ENCODE results near the gene CTU2. TPM values are rescaled to one million over a fixed set of nuclear protein-coding genes. Genes with fewer than 3 reads are reported as not detected.

The CTU2 gene
- polyA plus RNA-seq, 1 donor from 2014 or later, result 26.3 TPM

DNA sequence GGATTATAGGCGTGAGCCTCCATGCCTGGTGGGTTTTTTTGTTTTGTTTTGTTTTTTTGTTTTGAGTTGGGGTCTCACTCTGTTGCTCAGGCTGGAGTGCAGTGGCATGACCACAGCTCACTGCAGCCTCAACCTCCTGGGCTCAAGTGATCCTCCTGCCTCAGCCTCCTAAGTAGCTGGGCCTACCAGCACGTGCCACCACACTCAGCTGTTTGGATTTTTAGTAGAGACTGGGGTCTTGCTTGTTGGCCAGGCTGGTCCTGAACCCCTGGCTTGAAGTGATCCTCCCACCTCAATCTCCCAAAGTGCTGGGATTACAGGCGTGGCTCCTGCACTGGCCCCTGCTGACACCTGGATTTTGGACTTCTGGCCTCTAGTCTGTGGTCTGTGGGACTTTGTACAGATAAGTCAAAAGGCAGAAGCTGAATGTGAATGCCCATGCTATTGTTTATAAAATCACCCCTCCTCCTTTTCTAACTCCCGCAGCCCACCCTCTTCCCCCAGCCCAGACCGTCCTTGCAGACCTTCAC lies 25.7 kb upstream of the CTU2 start:
- H3K36me3 ChIP-seq (ENCODE audit: insufficient read depth, low read length), result no peaks in the 10 kb centered on the region
- TF ChIP-seq EP300 (conservative IDR thresholded peaks at IDR 0.05; ENCODE audit: poor library complexity, severe bottlenecking) (no peak), POLR2AphosphoS5 (IDR thresholded peaks at IDR 0.05) (no peak), EZH2 (IDR thresholded peaks at IDR 0.05; ENCODE audit: borderline replicate concordance, insufficient read depth, low read length, poor library complexity, severe bottlenecking) (no peak), SMC3 (conservative IDR thresholded peaks at IDR 0.05; ENCODE audit: poor library complexity) (no peak), MXI1 (conservative IDR thresholded peaks at IDR 0.05; ENCODE audit: poor library complexity, severe bottlenecking) (no peak), RAD21 (conservative IDR thresholded peaks at IDR 0.05) (no peak), TAF1 (IDR thresholded peaks at IDR 0.05; ENCODE audit: low read depth) (no peak)
- TF ChIP-seq, protein P1, sequence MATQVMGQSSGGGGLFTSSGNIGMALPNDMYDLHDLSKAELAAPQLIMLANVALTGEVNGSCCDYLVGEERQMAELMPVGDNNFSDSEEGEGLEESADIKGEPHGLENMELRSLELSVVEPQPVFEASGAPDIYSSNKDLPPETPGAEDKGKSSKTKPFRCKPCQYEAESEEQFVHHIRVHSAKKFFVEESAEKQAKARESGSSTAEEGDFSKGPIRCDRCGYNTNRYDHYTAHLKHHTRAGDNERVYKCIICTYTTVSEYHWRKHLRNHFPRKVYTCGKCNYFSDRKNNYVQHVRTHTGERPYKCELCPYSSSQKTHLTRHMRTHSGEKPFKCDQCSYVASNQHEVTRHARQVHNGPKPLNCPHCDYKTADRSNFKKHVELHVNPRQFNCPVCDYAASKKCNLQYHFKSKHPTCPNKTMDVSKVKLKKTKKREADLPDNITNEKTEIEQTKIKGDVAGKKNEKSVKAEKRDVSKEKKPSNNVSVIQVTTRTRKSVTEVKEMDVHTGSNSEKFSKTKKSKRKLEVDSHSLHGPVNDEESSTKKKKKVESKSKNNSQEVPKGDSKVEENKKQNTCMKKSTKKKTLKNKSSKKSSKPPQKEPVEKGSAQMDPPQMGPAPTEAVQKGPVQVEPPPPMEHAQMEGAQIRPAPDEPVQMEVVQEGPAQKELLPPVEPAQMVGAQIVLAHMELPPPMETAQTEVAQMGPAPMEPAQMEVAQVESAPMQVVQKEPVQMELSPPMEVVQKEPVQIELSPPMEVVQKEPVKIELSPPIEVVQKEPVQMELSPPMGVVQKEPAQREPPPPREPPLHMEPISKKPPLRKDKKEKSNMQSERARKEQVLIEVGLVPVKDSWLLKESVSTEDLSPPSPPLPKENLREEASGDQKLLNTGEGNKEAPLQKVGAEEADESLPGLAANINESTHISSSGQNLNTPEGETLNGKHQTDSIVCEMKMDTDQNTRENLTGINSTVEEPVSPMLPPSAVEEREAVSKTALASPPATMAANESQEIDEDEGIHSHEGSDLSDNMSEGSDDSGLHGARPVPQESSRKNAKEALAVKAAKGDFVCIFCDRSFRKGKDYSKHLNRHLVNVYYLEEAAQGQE (IDR thresholded peaks at IDR 0.05; ENCODE audit: borderline replicate concordance), result no peak
- TF ChIP-seq, protein P2, sequence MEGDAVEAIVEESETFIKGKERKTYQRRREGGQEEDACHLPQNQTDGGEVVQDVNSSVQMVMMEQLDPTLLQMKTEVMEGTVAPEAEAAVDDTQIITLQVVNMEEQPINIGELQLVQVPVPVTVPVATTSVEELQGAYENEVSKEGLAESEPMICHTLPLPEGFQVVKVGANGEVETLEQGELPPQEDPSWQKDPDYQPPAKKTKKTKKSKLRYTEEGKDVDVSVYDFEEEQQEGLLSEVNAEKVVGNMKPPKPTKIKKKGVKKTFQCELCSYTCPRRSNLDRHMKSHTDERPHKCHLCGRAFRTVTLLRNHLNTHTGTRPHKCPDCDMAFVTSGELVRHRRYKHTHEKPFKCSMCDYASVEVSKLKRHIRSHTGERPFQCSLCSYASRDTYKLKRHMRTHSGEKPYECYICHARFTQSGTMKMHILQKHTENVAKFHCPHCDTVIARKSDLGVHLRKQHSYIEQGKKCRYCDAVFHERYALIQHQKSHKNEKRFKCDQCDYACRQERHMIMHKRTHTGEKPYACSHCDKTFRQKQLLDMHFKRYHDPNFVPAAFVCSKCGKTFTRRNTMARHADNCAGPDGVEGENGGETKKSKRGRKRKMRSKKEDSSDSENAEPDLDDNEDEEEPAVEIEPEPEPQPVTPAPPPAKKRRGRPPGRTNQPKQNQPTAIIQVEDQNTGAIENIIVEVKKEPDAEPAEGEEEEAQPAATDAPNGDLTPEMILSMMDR (IDR thresholded peaks at IDR 0.05; ENCODE audit: poor library complexity, severe bottlenecking), result no peak
- no peak overlapping the region for H3K9ac ChIP-seq (ENCODE audit: low read length)
- H3K27me3 ChIP-seq (ENCODE audit: insufficient read depth, low read depth, low read length), result peaks cover 15% of the 10 kb centered on the region
- H4K20me1 ChIP-seq (ENCODE audit: insufficient read depth), result no peaks in the 10 kb centered on the region
- no peak overlapping the region for H3K27ac ChIP-seq (ENCODE audit: low read length)
- H3K9me3 ChIP-seq (ENCODE audit: low read length), result no peaks in the 10 kb centered on the region
- no peaks in the 10 kb centered on the region for H3F3A ChIP-seq (ENCODE audit: insufficient read depth, low read length, poor library complexity, severe bottlenecking)
- no peaks in the 10 kb centered on the region for H3K79me2 ChIP-seq (replicated peaks; ENCODE audit: insufficient read depth, low read length)
- H2AFZ ChIP-seq (ENCODE audit: low read depth, low read length), result no peak overlapping the region
- H3K4me2 ChIP-seq (ENCODE audit: low read length), result no peak overlapping the region
- H3K4me3 ChIP-seq (ENCODE audit: low read length), result no peak overlapping the region
- H3K9me2 ChIP-seq (ENCODE audit: insufficient read depth, low read length), result no peaks in the 10 kb centered on the region

DNA sequence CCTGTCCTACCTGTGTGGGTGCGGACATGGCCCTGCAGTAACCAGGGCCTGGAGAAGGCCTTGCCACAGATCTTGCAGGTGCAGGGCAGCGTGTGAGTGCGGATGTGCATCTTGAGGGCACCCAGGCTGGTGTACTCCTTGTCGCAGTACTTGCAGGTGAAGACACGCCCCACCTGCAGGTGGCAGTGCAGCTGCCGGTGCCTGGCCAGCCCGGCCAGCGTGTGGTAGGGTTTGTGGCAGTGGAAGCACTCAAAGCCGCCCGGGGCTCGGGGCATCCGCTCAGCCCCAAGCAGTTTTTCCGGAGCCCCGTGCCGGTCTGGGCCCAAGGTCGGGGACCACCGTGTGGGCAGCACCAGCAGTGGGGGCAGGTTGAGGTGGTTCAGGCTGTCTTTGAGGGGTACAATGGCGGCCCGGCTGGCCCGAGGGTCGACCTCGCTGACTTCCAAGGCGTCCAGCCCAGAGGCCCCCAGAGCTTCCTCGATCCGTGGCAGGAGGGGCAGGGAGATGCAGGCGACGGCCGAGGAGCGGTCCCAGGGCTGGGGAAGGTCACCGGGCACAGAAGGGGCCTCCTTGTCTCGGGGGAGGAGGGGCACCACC lies 25.1 kb upstream of the CTU2 start:
- H3K27ac ChIP-seq (ENCODE audit: low read length), result no peak overlapping the region
- no peaks in the 10 kb centered on the region for H3K79me2 ChIP-seq (replicated peaks; ENCODE audit: insufficient read depth, low read length)
- H4K20me1 ChIP-seq (ENCODE audit: insufficient read depth), result no peaks in the 10 kb centered on the region
- no peaks in the 10 kb centered on the region for H3K9me2 ChIP-seq (ENCODE audit: insufficient read depth, low read length)
- TF ChIP-seq, protein P2 (IDR thresholded peaks at IDR 0.05; ENCODE audit: poor library complexity, severe bottlenecking), result peak; percentile 19
- TF ChIP-seq SMC3 (conservative IDR thresholded peaks at IDR 0.05; ENCODE audit: poor library complexity), result no peak
- H2AFZ ChIP-seq (ENCODE audit: low read depth, low read length), result no peak overlapping the region
- no peaks in the 10 kb centered on the region for H3K9me3 ChIP-seq (ENCODE audit: low read length)
- H3K4me2 ChIP-seq (ENCODE audit: low read length), result no peak overlapping the region
- no peaks in the 10 kb centered on the region for H3F3A ChIP-seq (ENCODE audit: insufficient read depth, low read length, poor library complexity, severe bottlenecking)
- no peak overlapping the region for H3K4me3 ChIP-seq (ENCODE audit: low read length)
- H3K9ac ChIP-seq (ENCODE audit: low read length), result no peak overlapping the region
- peaks cover 20% of the 10 kb centered on the region for H3K27me3 ChIP-seq (ENCODE audit: insufficient read depth, low read depth, low read length)
- H3K36me3 ChIP-seq (ENCODE audit: insufficient read depth, low read length), result no peaks in the 10 kb centered on the region

Data from neural cell (in vitro differentiated cells).